Fibroblast of lung (primary cell): ENCODE measurements around the gene COL15A1. TPM values are rescaled to one million over a fixed set of nuclear protein-coding genes. Genes with fewer than 3 reads are reported as not detected.
"Not testable (repeated sequence)": the region's sequence is repeated elsewhere in the genome, so short reads cannot be mapped to it uniquely, and the experiment has no call there.

Source experiments
- DNase-seq, 2 donors: peaks; one replicate each; pipeline versions ENCODE4 v3.0.0 to v3.0.0-alpha.2; 2010; ENCODE audit warnings: low read depth in 2 of 2
- H2AFZ ChIP-seq: 2 replicates; pipeline ENCODE4 v1.5.1; 2012; ENCODE audit warnings: low read length, control low read depth, inconsistent platforms
- H3K27ac ChIP-seq: 2 replicates; pipeline ENCODE4 v1.5.1; 2011; ENCODE audit warnings: low read length, control low read depth; ENCODE audit not compliant: insufficient read depth
- H3K27me3 ChIP-seq: 2 replicates; pipeline ENCODE4 v1.5.1; 2011; ENCODE audit warnings: mild to moderate bottlenecking, low read length; ENCODE audit not compliant: control insufficient read depth, insufficient read depth
- H3K36me3 ChIP-seq: 2 replicates; pipeline ENCODE4 v1.5.1; 2011; ENCODE audit warnings: low read length; ENCODE audit not compliant: control insufficient read depth, insufficient read depth
- H3K4me1 ChIP-seq: 2 replicates; pipeline ENCODE4 v1.5.1; 2011; ENCODE audit warnings: low read length; ENCODE audit not compliant: control insufficient read depth, insufficient read depth; ENCODE audit errors: extremely low read depth
- H3K4me2 ChIP-seq: 2 replicates; pipeline ENCODE4 v1.5.1; 2011; ENCODE audit warnings: low read length, control low read depth; ENCODE audit not compliant: insufficient read depth; ENCODE audit errors: extremely low read depth
- H3K4me3 ChIP-seq, 4 experiments: fragments of 200-600 bp in 1 of 4; sonication (generic) in 1 of 4; replicated peaks in 1 of 4; 2 replicates each; pipeline ENCODE4 v1.5.1; 2011 to 2016; ENCODE audit warnings: low read length in 4 of 4, low read depth in 3 of 4, mild to moderate bottlenecking in 3 of 4, control low read depth in 2 of 4, inconsistent platforms in 1 of 4, mixed read lengths in 1 of 4; ENCODE audit not compliant: insufficient read depth in 1 of 4; ENCODE audit errors: control extremely low read depth in 1 of 4
- H3K79me2 ChIP-seq: 2 replicates; pipeline ENCODE4 v1.5.1; 2012; ENCODE audit warnings: mild to moderate bottlenecking, low read length, inconsistent platforms; ENCODE audit not compliant: control insufficient read depth, insufficient read depth
- H3K9ac ChIP-seq: 2 replicates; pipeline ENCODE4 v1.5.1; 2011; ENCODE audit warnings: mild to moderate bottlenecking, low read length, control low read depth; ENCODE audit not compliant: insufficient read depth
- H3K9me3 ChIP-seq: 2 replicates; pipeline ENCODE4 v1.5.1; 2012; ENCODE audit warnings: low read depth, low read length; ENCODE audit not compliant: control insufficient read depth, insufficient read depth
- H4K20me1 ChIP-seq: 2 replicates; pipeline ENCODE4 v1.5.1; 2011; ENCODE audit warnings: low read length; ENCODE audit not compliant: control insufficient read depth, insufficient read depth; ENCODE audit errors: extremely low read depth
- CTCF ChIP-seq, 2 donors: IDR thresholded peaks in 1 of 2; conservative IDR thresholded peaks in 1 of 2; 1 replicate in 1 of 2; 2 replicates in 1 of 2; pipeline ENCODE4 v1.5.1; 2011 to 2012; ENCODE audit warnings: low read length in 2 of 2, control low read depth in 1 of 2, inconsistent platforms in 1 of 2, low read depth in 1 of 2, mild to moderate bottlenecking in 1 of 2
- EZH2 ChIP-seq: IDR thresholded peaks from 2 replicates; pipeline ENCODE4 v1.5.1; 2012; ENCODE audit warnings: low read length, control low read depth, mild to moderate bottlenecking; ENCODE audit errors: missing control alignments
- polyA plus RNA-seq, 2 donors: library from polyadenylated mRNA; depleted of rRNA in 1 of 2; stranded (reverse) in 1 of 2; unstranded in 1 of 2; fragments of >200 nt; gene quantifications; 2 replicates each; pipeline ENCODE4 v1.2.1, GENCODE V29; 2011 to 2012; ENCODE audit warnings: missing spikeins in 1 of 2
- total RNA-seq: library from RNA; depleted of rRNA; stranded (reverse); fragments of >200 nt; gene quantifications from 2 replicates; pipeline ENCODE4 v1.2.1, GENCODE V29; 2014

Gene COL15A1
- total and polyA plus RNA-seq, 2 donors (not counting 1 experiment from before 2014, with no cell fraction given): 13.3 to 41.0 TPM

- H3K9me3 ChIP-seq: no peaks in the 10 kb centered on the region
- H3K4me3 ChIP-seq: no peak overlapping the region
- no peaks in the 10 kb centered on the region for H3K79me2 ChIP-seq
- no peak overlapping the region for H2AFZ ChIP-seq
- no peak for DNase-seq
- H4K20me1 ChIP-seq: no peaks in the 10 kb centered on the region
- H3K36me3 ChIP-seq: no peaks in the 10 kb centered on the region
- no peak for TF ChIP-seq EZH2
- no peak for TF ChIP-seq CTCF (conservative IDR thresholded peaks at IDR 0.05 in 1 of 2, IDR thresholded peaks at IDR 0.05 in 1 of 2; ENCODE audit: low read depth in 1 of 2, low read length in 2 of 2)
- H3K27me3 ChIP-seq: peaks cover 5% of the 10 kb centered on the region
- no peaks in the 10 kb centered on the region for H3K4me1 ChIP-seq
- H3K4me2 ChIP-seq: no peak overlapping the region
- no peak overlapping the region for H3K9ac ChIP-seq
- H3K27ac ChIP-seq: no peak overlapping the region
These were observed 149.7 kb downstream of the COL15A1 start for GRCh38 chr9:99093492-99093791.

GRCh38 chr9:99095565-99095964 is 151.9 kb downstream of the COL15A1 start:
- no peaks in the 10 kb centered on the region for H4K20me1 ChIP-seq
- H2AFZ ChIP-seq: no peak overlapping the region
- TF ChIP-seq EZH2: no peak
- TF ChIP-seq CTCF (conservative IDR thresholded peaks at IDR 0.05 in 1 of 2, IDR thresholded peaks at IDR 0.05 in 1 of 2; ENCODE audit: low read depth in 1 of 2, low read length in 2 of 2): no peak
- no peaks in the 10 kb centered on the region for H3K36me3 ChIP-seq
- no peaks in the 10 kb centered on the region for H3K9me3 ChIP-seq
- peaks cover 5% of the 10 kb centered on the region for H3K27me3 ChIP-seq
- H3K9ac ChIP-seq: no peak overlapping the region
- no peak overlapping the region for H3K4me2 ChIP-seq
- no peak overlapping the region for H3K27ac ChIP-seq
- no peaks in the 10 kb centered on the region for H3K4me1 ChIP-seq
- H3K79me2 ChIP-seq: no peaks in the 10 kb centered on the region
- no peak for DNase-seq
- no peak overlapping the region for H3K4me3 ChIP-seq

GRCh38 chr9:99096409-99096808 is 152.7 kb downstream of the COL15A1 start:
- Histone ChIP-seq H3K9me3 (no peaks in the 10 kb centered on the region), H3K27ac (no peak overlapping the region), H3K4me3 (no peak overlapping the region), H3K4me2 (no peak overlapping the region), H3K36me3 (no peaks in the 10 kb centered on the region), H2AFZ (no peak overlapping the region), H4K20me1 (no peaks in the 10 kb centered on the region), H3K9ac (no peak overlapping the region), H3K79me2 (no peaks in the 10 kb centered on the region), H3K27me3 (peaks cover 5% of the 10 kb centered on the region), H3K4me1 (no peaks in the 10 kb centered on the region)
- no peak for DNase-seq
- TF ChIP-seq EZH2: no peak
- TF ChIP-seq CTCF (conservative IDR thresholded peaks at IDR 0.05 in 1 of 2, IDR thresholded peaks at IDR 0.05 in 1 of 2; ENCODE audit: low read depth in 1 of 2, low read length in 2 of 2): no peak

GRCh38 chr9:99099806-99100585 is 156.3 kb downstream of the COL15A1 start:
- not testable (repeated sequence) for H3K27me3 ChIP-seq, H3K9ac ChIP-seq, H3K79me2 ChIP-seq, H3K36me3 ChIP-seq, H3K4me3 ChIP-seq, H3K27ac ChIP-seq, H3K4me2 ChIP-seq, H2AFZ ChIP-seq, H3K9me3 ChIP-seq, DNase-seq, H3K4me1 ChIP-seq, H4K20me1 ChIP-seq
